Mesenteric fat pad (tissue), 1 donor: ENCODE results near the gene ELL. TPM values are rescaled to one million over a fixed set of nuclear protein-coding genes. Genes with fewer than 3 reads are reported as not detected.

Source experiments
- DNase-seq: peaks from one replicate; pipeline ENCODE4 v3.0.0-alpha.2; 2020; ENCODE audit warnings: low spot score
- total RNA-seq: library from RNA; stranded (reverse); fragmentation: NEBNext Ultra II Directional; extraction: Animal tissue kit (Norgen Biotek cat#: 25700); gene quantifications from one replicate; pipeline ENCODE4 v1.2.1, GENCODE V29; 2021
- donor health status: DM: yes; HTN: yes; CAD: no.

ELL gene
- total RNA-seq, 1 donor from 2014 or later, result 38.4 TPM

GRCh38 chr19:18506101-18506930, 15.6 kb downstream of the ELL start:
- DNase-seq, result no peak

- DNase-seq, result no peak
Measured at GRCh38 chr19:18504886-18505610, 16.8 kb downstream of the ELL start.

- no peak for DNase-seq
Measured at GRCh38 chr19:18503971-18504885, 17.6 kb downstream of the ELL start.

DNA sequence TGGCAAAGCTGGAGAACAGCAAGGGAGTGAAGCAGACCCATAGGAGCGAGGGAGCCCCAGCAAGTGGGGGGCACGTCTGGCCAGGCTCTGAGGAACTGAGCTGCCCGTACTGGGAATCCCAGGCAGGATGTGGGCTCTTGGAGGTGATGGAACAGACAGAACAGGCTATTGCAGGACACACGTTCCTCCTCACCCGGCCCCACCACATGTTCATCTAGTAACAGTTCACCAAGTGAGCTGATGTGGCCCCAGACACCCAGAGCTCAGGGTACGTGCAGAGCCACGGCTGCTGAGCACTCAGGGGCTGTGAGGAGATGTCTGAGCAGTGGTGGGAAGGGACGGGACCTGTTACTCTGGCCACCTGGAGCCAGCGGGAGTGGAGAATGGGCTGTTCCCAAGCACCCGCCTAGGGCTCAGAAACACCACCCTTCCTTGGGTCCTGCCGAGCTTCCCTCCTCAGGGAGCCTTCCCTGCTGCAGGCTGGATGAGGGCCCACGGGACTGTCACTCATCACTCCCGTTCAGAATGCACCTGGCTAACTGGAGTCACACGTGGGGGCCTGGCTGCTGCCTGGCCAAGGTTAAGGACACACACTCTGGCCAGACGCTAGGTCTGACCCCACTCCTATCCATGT, 18.4 kb downstream of the ELL start:
- DNase-seq, result no peak

DNA sequence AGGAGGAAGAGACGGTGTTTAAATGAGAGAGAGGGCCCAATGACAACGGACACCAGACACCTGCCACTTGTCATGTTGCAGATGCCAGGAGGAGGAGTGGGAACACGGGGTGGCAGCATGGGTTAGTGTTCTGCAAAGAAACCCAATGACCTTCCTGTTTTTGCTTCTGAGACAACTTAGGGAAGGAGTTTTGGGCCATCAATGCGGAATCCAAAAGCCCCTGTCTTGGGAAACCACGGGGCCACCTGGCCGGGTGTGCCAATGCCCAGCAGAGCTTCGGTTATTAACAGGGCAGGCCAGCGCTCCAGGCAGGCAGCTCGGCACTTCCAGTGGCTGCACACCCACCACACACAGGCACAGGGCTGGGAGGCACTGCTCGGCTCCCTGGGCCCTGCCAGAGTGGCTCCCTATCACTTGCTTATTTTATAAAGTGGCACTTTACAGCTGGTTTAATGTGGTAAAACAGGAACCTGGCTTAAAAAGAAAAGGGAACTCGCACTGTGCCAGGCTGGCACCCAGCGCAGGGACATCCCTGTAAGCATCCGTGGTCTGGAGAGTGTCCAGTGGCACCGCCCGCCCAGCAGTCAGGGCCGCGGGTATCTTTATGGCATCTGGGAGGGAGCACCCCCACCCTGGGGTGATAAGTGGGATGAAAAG, 19.1 kb downstream of the ELL start:
- DNase-seq, result no peak

GRCh38 chr19:18502246-18502637, 19.6 kb downstream of the ELL start:
- no peak for DNase-seq

DNA sequence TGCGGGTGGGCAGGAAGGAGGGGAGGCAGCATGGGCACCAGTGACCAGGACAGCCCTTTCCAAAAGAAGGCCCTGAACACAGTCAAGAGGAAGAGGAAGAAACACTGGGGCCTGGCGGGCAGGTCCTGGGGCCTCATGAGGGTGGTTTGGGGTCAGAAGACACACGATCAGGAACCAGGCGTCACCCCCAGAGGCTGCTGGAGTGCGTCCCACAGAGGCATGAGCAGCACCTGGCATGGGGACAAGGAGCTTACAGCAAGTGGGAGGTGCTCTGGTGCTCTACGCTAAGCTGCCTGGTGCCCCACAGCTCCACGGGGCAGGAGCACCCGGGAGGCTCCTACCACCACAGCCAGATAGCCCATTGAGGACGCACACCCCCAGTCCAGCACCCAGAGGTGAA, 20.0 kb downstream of the ELL start:
- DNase-seq, result no peak

- DNase-seq, result no peak
Measured at GRCh38 chr19:18501351-18501750, 20.5 kb downstream of the ELL start.

GRCh38 chr19:18500799-18501198, 21.1 kb downstream of the ELL start:
- DNase-seq, result no peak

DNA sequence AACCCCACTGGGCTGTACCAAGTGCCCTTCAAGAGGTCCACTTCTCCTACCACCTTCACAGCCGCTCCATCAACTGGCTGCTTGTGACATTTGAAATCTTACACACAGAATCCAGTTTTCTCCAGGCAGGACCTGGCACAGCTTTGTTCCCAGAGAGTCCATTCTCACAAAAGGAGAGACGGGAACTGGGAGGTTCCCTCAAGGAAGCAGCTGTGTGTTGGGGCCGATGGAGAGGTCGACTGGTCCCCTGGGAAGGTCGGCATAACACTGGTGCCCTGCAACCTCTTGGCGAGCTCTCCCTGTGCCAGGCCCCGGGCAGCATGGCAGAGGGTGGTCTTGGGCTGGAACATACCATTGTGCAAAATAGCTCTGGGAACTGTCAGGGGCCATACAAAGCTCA, 21.5 kb downstream of the ELL start:
- no peak for DNase-seq

GRCh38 chr19:18499055-18499775, 22.7 kb downstream of the ELL start:
- DNase-seq, result no peak

DNA sequence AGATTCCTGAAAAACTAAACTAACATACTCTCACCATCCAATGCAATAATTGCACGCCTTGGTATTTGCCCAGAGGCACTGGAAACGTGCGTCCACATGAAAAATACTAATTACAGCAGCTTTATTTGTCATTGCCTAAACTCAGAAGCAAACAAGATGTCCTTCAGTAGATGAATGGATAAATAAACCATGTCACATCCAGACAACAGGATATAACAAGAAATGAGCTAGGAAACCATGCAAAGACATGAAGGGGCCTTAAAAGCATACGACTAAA, 25.0 kb downstream of the ELL start:
- no peak for DNase-seq

- no peak for DNase-seq
Measured at GRCh38 chr19:18496167-18496979, 25.5 kb downstream of the ELL start.

DNA sequence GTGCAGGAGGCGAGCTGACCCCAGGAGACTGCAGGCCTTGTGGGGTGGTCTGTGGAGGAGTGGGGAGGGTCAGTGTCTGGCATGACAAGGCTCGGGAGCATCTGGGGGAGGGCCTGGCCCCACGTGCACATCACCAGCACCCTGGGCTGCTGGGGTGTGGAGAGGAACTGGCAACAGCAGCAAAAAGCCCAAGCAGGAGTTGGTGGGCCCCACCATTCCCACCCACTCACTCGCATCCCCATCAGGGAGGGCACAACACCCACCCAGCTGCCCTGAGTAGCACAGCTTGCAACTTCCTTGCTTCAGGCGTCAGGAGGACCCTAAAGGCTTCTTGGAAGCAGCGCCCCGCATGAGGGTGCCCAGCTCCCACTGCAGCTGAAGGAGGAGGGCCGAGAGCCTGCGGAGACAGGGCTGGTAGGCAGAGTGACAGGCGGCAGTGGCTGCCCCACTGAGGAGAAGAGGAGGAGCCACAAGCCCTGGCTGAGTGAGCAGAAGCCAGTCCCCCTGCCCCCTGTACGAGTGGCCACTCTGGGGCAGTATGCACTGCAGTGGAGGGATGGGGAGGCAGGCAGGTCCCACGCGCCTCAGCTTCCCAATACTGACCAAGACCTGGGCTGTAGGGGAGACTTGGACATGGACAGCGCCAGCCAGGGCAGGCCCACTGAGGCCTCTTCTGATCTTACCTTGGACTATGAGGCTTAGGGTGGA, 26.5 kb downstream of the ELL start:
- no peak for DNase-seq

DNA sequence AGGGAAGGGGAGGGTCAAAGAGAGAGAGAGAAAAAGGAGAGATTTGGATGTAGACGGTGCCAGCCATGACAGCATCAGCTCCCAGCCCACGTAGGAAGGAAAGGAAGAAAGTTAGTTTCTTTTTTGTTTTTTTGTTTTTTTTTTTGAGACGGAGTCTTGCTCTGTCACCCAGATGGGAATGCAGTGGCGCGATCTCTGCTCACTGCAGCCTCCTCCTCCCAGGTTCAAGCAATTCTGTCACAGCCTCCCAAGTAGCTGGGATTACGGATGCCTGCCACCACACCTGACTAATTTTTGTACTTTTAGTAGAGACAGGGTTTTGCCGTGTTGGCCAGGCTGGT, 27.6 kb downstream of the ELL start:
- no peak for DNase-seq

DNA sequence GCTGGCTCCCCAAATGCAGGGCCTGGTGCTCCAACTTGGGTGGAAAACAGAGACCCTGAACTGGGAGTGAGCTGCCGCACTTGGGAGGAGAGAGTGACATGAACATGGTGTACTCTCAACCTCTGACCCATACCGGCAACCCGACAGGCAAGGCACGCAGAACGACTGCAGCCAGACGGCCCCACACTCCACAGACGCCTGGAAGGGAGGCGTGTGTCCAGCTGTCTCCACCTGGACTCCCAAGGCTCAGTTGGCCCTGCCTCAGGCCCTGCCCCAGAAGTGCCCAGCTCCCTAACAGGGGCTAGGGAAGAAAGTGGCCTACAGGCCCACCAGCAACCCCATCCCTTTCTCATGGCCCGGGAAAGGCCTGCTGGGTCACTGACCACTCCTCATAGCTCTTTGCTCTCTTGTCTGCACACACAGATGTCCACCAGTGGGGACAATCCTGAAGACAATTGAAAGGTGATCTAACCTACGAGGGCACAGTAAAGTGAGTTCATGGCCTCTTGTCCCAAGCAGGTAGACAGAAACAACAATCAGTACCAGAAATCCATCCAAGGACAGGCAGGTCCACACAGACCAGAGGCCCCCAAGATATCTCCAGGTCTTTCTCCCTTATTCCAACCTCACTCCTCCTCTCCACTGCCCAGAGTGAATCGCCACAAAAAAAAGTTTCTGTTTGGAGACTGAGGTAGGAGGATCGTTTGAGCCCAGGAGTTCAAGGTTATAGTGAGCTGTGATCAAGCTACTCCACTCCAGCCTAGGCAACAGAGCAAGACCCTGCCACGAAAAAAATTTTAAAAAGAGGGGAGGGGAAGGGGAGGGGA, 28.2 kb downstream of the ELL start:
- no peak for DNase-seq

GRCh38 chr19:18491995-18492953, 29.6 kb downstream of the ELL start:
- DNase-seq, result no peak
